Mucosa of descending colon (tissue), 3 donors: ENCODE measurements around the gene HS6ST2. TPM values are rescaled to one million over a fixed set of nuclear protein-coding genes. Genes with fewer than 3 reads are reported as not detected.

Experiments
- ATAC-seq: fragments of 200-7000 bp; cut with Tn5 transposase; one replicate; pipeline ENCODE4 v1.9.1; 2020; ENCODE audit warnings: mild to moderate bottlenecking, moderate library complexity
- DNase-seq, 3 donors: peaks; one replicate each; pipeline ENCODE4 v3.0.0-alpha.2; 2020
- H3K36me3 ChIP-seq: fragments of 200-600 bp; one replicate; pipeline ENCODE4 v1.8.0; 2021; ENCODE audit warnings: low read depth, mild to moderate bottlenecking
- H3K4me1 ChIP-seq: fragments of 200-600 bp; one replicate; pipeline ENCODE4 v1.8.0; 2021; ENCODE audit warnings: low read depth, mild to moderate bottlenecking
- H3K4me3 ChIP-seq: fragments of 200-600 bp; one replicate; pipeline ENCODE4 v1.8.0; 2021; ENCODE audit warnings: mild to moderate bottlenecking
- H3K9me3 ChIP-seq: fragments of 200-600 bp; one replicate; pipeline ENCODE4 v1.8.0; 2021; ENCODE audit warnings: mild to moderate bottlenecking
- intact Hi-C, 2 donors: fragments of 100-400 bp; cut with DNase I in 1 of 2; cut with micrococcal nuclease in 1 of 2; formaldehyde crosslinking; loops; one replicate each; pipeline versions ENCODE4 v1.11.0 to v1.11.1; 2022; cut with DNase I, micrococcal nuclease
- total RNA-seq, 3 donors: library from RNA; stranded (reverse); fragmentation: NEBNext Ultra II Directional in 2 of 3; extraction: Animal tissue kit (Norgen Biotek cat#: 25700) in 2 of 3; gene quantifications; one replicate each; pipeline versions ENCODE4 v1.2.1 to v1.2.4, GENCODE V29; 2021 to 2023
- TF ChIP-seq, protein P1 (sequence below): fragments of 200-600 bp; IDR thresholded peaks from one replicate; pipeline ENCODE4 v1.8.0; 2022; ENCODE audit warnings: antibody characterized with exemption, mild to moderate bottlenecking
- donor health status: DM: no; HTN: no; CAD: no; lungs with moderate emphysema.
- donor health status: DM: no; HTN: no; CAD: no.
- donor health status: DM: no; HTN: yes; CAD: no.

The HS6ST2 gene
- total RNA-seq, 3 donors from 2014 or later = 0.38 to 1.5 (median 0.52) TPM

DNA sequence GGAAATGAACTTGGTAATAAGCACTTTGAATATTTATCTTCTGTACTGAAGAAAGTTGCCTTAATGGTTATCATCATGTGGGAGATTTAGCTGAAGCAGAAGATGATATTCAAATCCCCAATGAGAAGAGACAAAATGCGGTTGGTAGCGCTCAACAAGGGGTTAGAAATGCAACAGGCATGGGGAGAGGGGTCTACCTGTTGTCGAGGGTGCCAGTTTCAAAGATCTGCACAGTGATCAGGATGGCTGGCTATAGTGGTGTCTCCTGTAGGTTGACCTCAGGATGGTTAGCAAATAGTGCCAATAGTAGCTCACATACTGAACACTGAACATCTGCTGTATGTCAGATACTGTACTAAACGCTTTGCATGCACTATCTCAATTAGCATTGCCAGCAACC lies 7.0 kb upstream of the HS6ST2 start:
- no peaks in the 10 kb centered on the region for H3K4me1 ChIP-seq
- no peaks in the 10 kb centered on the region for H3K36me3 ChIP-seq
- DNase-seq = no peak
- intact Hi-C loops = no loop called here
- ATAC-seq = no peak
- H3K4me3 ChIP-seq = no peak overlapping the region
- TF ChIP-seq, protein P1, sequence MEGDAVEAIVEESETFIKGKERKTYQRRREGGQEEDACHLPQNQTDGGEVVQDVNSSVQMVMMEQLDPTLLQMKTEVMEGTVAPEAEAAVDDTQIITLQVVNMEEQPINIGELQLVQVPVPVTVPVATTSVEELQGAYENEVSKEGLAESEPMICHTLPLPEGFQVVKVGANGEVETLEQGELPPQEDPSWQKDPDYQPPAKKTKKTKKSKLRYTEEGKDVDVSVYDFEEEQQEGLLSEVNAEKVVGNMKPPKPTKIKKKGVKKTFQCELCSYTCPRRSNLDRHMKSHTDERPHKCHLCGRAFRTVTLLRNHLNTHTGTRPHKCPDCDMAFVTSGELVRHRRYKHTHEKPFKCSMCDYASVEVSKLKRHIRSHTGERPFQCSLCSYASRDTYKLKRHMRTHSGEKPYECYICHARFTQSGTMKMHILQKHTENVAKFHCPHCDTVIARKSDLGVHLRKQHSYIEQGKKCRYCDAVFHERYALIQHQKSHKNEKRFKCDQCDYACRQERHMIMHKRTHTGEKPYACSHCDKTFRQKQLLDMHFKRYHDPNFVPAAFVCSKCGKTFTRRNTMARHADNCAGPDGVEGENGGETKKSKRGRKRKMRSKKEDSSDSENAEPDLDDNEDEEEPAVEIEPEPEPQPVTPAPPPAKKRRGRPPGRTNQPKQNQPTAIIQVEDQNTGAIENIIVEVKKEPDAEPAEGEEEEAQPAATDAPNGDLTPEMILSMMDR = no peak
- H3K9me3 ChIP-seq = no peaks in the 10 kb centered on the region

- intact Hi-C loops = no loop called here
These were observed 3.1 kb upstream of the HS6ST2 start for GRCh38 chrX:132961511-132961910.

DNA sequence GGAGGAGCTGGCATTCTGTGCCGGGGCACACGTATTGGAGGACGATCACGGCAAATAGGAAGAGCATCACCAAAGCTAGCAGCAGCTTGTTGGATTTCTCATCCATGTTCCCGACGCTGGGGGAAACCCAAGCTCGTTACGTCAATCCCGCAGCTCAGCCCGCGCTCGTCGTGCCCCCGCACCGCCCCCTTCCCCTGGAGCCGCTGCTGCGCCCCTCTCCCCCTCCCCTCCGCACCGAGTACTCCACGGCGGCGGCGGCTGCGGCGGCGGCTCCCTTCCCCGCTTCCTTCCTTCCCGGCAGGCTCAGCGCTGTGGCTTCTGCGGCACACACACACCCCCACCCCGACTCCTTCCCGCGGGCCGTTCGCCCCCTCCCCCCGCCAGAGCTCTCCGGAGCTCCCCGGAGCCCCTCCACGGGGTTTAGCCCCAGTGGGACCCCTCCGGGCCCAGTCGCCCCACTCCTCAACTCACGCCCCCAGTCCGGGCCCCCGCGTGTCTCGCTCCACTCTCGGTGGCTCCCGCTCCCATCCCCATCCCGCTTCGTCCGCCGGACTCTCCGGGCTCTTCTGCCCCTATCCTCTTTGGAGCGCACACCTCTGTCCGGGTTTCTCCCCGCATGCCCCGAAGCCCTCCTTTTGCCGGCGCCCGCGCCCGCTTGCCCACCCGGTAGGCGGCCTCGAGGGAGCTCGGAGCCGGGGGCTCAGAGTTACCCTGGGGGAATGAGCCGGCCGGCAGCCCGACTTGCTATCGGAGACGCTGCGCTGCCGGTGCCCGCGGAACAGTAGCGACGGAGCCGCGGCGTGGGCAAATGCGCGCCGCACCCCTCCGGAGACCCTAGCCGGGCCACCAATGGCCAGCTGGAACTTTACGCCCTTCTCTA lies 978 bp downstream of the HS6ST2 start:
- intact Hi-C loops = no loop called here
- peaks cover 4% of the 10 kb centered on the region for H3K4me1 ChIP-seq
- DNase-seq (peak in 2 of 3 donors; percentile 28 to 40), ATAC-seq (peak; percentile 45)
- no peaks in the 10 kb centered on the region for H3K36me3 ChIP-seq
- H3K9me3 ChIP-seq = no peaks in the 10 kb centered on the region
- no peak overlapping the region for H3K4me3 ChIP-seq
- TF ChIP-seq, protein P1 = no peak

More at GRCh38 chrX:132961511-132961910, 3.1 kb upstream of the HS6ST2 start:
- ATAC-seq = no peak
- H3K36me3 ChIP-seq = no peaks in the 10 kb centered on the region
- no peak overlapping the region for H3K4me3 ChIP-seq
- peaks cover 4% of the 10 kb centered on the region for H3K4me1 ChIP-seq
- no peaks in the 10 kb centered on the region for H3K9me3 ChIP-seq
- TF ChIP-seq, protein P1 = no peak
- no peak for DNase-seq

DNA sequence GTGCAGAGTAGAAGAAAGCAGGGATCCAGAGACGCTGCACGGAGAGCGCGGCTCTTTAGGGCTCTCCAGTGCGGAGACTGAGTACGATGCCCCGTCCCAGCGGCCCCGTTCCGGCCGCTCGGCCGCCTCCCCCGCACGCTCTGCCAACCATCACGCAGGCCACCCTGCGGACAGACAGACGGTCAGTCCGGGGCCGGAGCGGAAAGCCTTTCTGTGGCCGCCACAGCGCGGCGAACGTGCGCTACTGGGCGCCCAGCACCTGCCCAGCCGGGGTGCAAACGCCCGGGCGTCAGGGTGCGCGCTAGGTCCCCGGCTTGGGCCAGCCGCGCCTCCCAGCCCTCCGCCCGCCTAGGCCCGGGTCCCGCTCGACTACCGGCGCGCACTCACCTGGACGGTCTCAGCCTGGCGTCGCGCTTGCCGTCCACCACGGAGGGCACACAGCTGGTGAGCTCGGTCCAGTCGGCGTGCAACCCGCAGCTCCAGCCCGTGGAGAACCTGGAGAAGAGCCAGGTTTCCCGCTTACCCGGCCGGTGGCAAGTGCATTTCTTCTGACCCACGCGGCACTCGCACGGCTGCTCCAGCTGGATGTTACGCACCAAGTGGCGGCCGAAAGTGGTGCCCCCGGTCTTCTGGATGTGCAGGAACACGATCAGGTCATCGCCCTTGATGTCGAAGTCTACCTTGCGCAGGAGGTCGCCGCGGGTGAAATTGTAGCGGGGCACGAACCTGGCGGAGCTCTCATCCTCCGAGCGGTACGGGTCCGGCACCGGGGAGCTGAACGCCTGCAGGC lies 1.8 kb downstream of the HS6ST2 start:
- ATAC-seq (no peak), DNase-seq (peak in 2 of 3 donors; percentile 20 to 46)
- H3K4me3 ChIP-seq = no peak overlapping the region
- H3K9me3 ChIP-seq = no peaks in the 10 kb centered on the region
- peaks cover 4% of the 10 kb centered on the region for H3K4me1 ChIP-seq
- intact Hi-C loops = no loop called here
- TF ChIP-seq, protein P1 = no peak
- H3K36me3 ChIP-seq = no peaks in the 10 kb centered on the region

GRCh38 chrX:132955690-132956089 lies 2.7 kb downstream of the HS6ST2 start:
- intact Hi-C loops = no loop called here
- Histone ChIP-seq H3K9me3 (no peaks in the 10 kb centered on the region), H3K4me3 (no peak overlapping the region), H3K4me1 (peaks cover 4% of the 10 kb centered on the region), H3K36me3 (no peaks in the 10 kb centered on the region)
- DNase-seq (no peak), ATAC-seq (no peak)
- TF ChIP-seq, protein P1 = no peak
